Liver (tissue), 9 donors: ENCODE measurements around the gene TOP2A. TPM values are rescaled to one million over a fixed set of nuclear protein-coding genes. Genes with fewer than 3 reads are reported as not detected.
A peak's percentile ranks its signal among the peaks of the same experiment; 100 is the strongest.

ENCODE experiments used
- DNase-seq: peaks from one replicate; pipeline ENCODE4 v3.0.0-alpha.2; 2017; ENCODE audit warnings: low spot score
- H3K27ac ChIP-seq, 2 donors: one replicate each; pipeline ENCODE4 v1.7.0; 2013; ENCODE audit warnings: inconsistent platforms in 2 of 2, low read length in 2 of 2, control low read depth in 1 of 2, low read depth in 1 of 2, mild to moderate bottlenecking in 1 of 2
- H3K27me3 ChIP-seq, 4 donors: one replicate each; pipeline versions ENCODE4 v1.6.1 to v1.7.0; 2013; ENCODE audit warnings: low read length in 3 of 4, inconsistent platforms in 1 of 4, mild to moderate bottlenecking in 1 of 4, moderate library complexity in 1 of 4; ENCODE audit not compliant: control insufficient read depth in 4 of 4, insufficient read depth in 4 of 4
- H3K36me3 ChIP-seq, 4 donors: one replicate each; pipeline versions ENCODE4 v1.6.1 to v1.7.0; 2013; ENCODE audit warnings: low read length in 3 of 4, mild to moderate bottlenecking in 3 of 4, low read depth in 1 of 4, moderate library complexity in 1 of 4; ENCODE audit not compliant: control insufficient read depth in 4 of 4, insufficient read depth in 3 of 4
- H3K4me1 ChIP-seq, 4 donors: one replicate each; pipeline versions ENCODE4 v1.6.1 to v1.7.0; 2013; ENCODE audit warnings: low read length in 3 of 4, mild to moderate bottlenecking in 3 of 4, moderate library complexity in 1 of 4; ENCODE audit not compliant: control insufficient read depth in 4 of 4, insufficient read depth in 4 of 4
- H3K4me3 ChIP-seq, 3 donors: one replicate each; pipeline versions ENCODE4 v1.6.1 to v1.7.0; 2013; ENCODE audit warnings: low read length in 3 of 3, control low read depth in 1 of 3, low read depth in 1 of 3, mild to moderate bottlenecking in 1 of 3
- H3K9ac ChIP-seq, 2 donors: one replicate each; pipeline ENCODE4 v1.7.0; 2013; ENCODE audit warnings: low read length in 2 of 2, mild to moderate bottlenecking in 2 of 2, moderate library complexity in 2 of 2, control low read depth in 1 of 2, low read depth in 1 of 2
- H3K9me3 ChIP-seq, 4 donors: one replicate each; pipeline versions ENCODE4 v1.6.1 to v1.7.0; 2013; ENCODE audit warnings: low read length in 3 of 4; ENCODE audit not compliant: control insufficient read depth in 4 of 4
- EGR1 ChIP-seq, 2 donors: IDR thresholded peaks; 2 replicates each; pipeline ENCODE4 v1.6.1; 2016 to 2018; ENCODE audit warnings: antibody characterized with exemption in 2 of 2, low read depth in 2 of 2
- FOXA1 ChIP-seq: IDR thresholded peaks from 2 replicates; pipeline ENCODE4 v1.6.1; 2016; ENCODE audit warnings: antibody characterized with exemption
- FOXA2 ChIP-seq: IDR thresholded peaks from 2 replicates; pipeline ENCODE4 v1.6.1; 2016; ENCODE audit warnings: antibody characterized with exemption
- GABPA ChIP-seq, 2 donors: IDR thresholded peaks in 1 of 2; conservative IDR thresholded peaks in 1 of 2; 2 replicates each; pipeline ENCODE4 v1.6.1; 2016; ENCODE audit warnings: antibody characterized with exemption in 2 of 2, mild to moderate bottlenecking in 1 of 2, moderate library complexity in 1 of 2
- HNF4A ChIP-seq, 2 donors: conservative IDR thresholded peaks; 2 replicates each; pipeline ENCODE4 v1.6.1; 2016; ENCODE audit warnings: antibody characterized with exemption in 2 of 2, mild to moderate bottlenecking in 2 of 2
- HNF4G ChIP-seq: IDR thresholded peaks from 2 replicates; pipeline ENCODE4 v1.6.1; 2016; ENCODE audit warnings: antibody characterized with exemption
- JUND ChIP-seq, 2 donors: IDR thresholded peaks; 2 replicates each; pipeline ENCODE4 v1.6.1; 2016; ENCODE audit warnings: antibody characterized with exemption in 2 of 2
- NR2F2 ChIP-seq: IDR thresholded peaks from 2 replicates; pipeline ENCODE4 v1.6.1; 2016; ENCODE audit warnings: antibody characterized with exemption
- RAD21 ChIP-seq, 2 donors: IDR thresholded peaks; 2 replicates each; pipeline ENCODE4 v1.6.1; 2016; ENCODE audit warnings: antibody characterized with exemption in 2 of 2, mild to moderate bottlenecking in 2 of 2
- RXRA ChIP-seq, 2 donors: IDR thresholded peaks; 2 replicates each; pipeline ENCODE4 v1.6.1; 2017 to 2018; ENCODE audit warnings: antibody characterized with exemption in 2 of 2, mild to moderate bottlenecking in 1 of 2
- SP1 ChIP-seq: IDR thresholded peaks from 2 replicates; pipeline ENCODE4 v1.6.1; 2018; ENCODE audit warnings: antibody characterized with exemption, mild to moderate bottlenecking
- TAF1 ChIP-seq: conservative IDR thresholded peaks from 2 replicates; pipeline ENCODE4 v1.6.1; 2016; ENCODE audit warnings: antibody characterized with exemption, mild to moderate bottlenecking
- YY1 ChIP-seq: IDR thresholded peaks from 2 replicates; pipeline ENCODE4 v1.6.1; 2016; ENCODE audit warnings: antibody characterized with exemption, mild to moderate bottlenecking
- WGBS: extraction: QIAGEN DNeasy Blood & Tissue Kit; methylation state at CpG from one replicate; pipeline ENCODE4 v1.1.7; 2013; 5-methylcytosine and 5-hydroxymethylcytosine counted together
- polyA plus RNA-seq, 2 donors: library from polyadenylated mRNA; stranded (reverse) in 1 of 2; unstranded in 1 of 2; fragments of 200-250 nt in 1 of 2; fragments of >200 nt in 1 of 2; fragmentation: Nextera tagmentation in 1 of 2; extraction: Ambion mirVana in 1 of 2; gene quantifications; one replicate each; pipeline versions ENCODE4 v1.2.1 to v1.2.3, GENCODE V29; 2013 to 2015
- total RNA-seq, 2 donors: library from RNA; depleted of rRNA; stranded (reverse); fragments of >200 nt; gene quantifications; one replicate each; pipeline ENCODE4 v1.2.3, GENCODE V29; 2014
- TF ChIP-seq, protein P1 (sequence below): IDR thresholded peaks from 2 replicates; pipeline ENCODE4 v1.6.1; 2016; ENCODE audit warnings: antibody characterized with exemption, mild to moderate bottlenecking
- TF ChIP-seq, protein P2 (sequence below): IDR thresholded peaks from 2 replicates; pipeline ENCODE4 v1.6.1; 2016; ENCODE audit warnings: antibody characterized with exemption
- TF ChIP-seq, protein P3 (sequence below): IDR thresholded peaks from 2 replicates; pipeline ENCODE4 v1.6.1; 2016; ENCODE audit warnings: antibody characterized with exemption
- TF ChIP-seq, protein P4 (sequence below): fragments of 150-350 bp; IDR thresholded peaks from 2 replicates; pipeline ENCODE4 v1.5.1; 2017; ENCODE audit warnings: improper control_type of control experiment, low read depth, low read length; ENCODE audit not compliant: missing input control
- TF ChIP-seq, protein P5 (sequence below): IDR thresholded peaks from 2 replicates; pipeline ENCODE4 v1.6.1; 2016; ENCODE audit warnings: antibody characterized with exemption
- donor health status: healthy.
- donor health status: healthy.
- donor health status: healthy.
- donor health status: healthy.
- donor health status: healthy.

The TOP2A gene
- total and polyA plus RNA-seq, 4 donors = 0.08 to 102 (median 3.6) TPM

DNA sequence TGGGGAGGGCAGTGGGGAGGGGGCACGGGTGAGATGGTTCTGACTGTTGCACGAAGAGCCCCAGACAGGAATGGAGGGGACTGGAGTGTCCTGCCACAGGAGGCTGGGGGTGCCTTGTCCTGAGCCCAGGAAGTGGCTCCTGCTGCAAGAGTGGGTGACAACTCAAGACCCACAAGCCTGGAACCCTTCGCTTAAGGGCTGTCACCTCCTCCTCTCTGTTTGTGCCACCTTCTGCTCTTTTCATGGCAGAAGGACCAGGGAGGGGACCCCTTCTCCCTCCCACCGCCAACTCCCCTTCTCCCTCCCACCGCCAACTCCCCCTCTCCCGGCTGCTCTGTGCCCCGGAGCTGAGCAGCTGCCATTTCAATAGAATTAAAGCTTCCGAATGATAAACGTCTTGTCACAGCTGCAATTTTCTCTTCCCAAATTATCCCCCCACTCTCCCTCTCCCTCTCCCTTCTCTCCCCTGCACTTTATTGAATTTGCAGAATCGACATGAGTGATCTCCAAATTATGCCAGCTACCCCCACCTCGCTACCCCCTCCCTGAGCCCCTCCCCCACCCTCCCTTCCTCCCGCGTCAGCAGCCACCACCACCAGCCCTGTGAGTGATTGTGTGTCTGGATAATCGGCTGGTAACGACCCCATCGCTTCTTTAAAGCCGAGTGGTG is 66.9 kb downstream of the TOP2A start:
- H3K4me3 ChIP-seq = no peak overlapping the region
- 47% methylated on average over 17 of the region's 17 CpGs for WGBS
- H3K27me3 ChIP-seq = no peaks in the 10 kb centered on the region
- H3K4me1 ChIP-seq = peaks cover 51 to 98% (median 96%) of the 10 kb centered on the region in 4 donors
- no peak for TF ChIP-seq GABPA (IDR thresholded peaks at IDR 0.05 in 1 of 2, conservative IDR thresholded peaks at IDR 0.05 in 1 of 2)
- TF ChIP-seq, protein P1, sequence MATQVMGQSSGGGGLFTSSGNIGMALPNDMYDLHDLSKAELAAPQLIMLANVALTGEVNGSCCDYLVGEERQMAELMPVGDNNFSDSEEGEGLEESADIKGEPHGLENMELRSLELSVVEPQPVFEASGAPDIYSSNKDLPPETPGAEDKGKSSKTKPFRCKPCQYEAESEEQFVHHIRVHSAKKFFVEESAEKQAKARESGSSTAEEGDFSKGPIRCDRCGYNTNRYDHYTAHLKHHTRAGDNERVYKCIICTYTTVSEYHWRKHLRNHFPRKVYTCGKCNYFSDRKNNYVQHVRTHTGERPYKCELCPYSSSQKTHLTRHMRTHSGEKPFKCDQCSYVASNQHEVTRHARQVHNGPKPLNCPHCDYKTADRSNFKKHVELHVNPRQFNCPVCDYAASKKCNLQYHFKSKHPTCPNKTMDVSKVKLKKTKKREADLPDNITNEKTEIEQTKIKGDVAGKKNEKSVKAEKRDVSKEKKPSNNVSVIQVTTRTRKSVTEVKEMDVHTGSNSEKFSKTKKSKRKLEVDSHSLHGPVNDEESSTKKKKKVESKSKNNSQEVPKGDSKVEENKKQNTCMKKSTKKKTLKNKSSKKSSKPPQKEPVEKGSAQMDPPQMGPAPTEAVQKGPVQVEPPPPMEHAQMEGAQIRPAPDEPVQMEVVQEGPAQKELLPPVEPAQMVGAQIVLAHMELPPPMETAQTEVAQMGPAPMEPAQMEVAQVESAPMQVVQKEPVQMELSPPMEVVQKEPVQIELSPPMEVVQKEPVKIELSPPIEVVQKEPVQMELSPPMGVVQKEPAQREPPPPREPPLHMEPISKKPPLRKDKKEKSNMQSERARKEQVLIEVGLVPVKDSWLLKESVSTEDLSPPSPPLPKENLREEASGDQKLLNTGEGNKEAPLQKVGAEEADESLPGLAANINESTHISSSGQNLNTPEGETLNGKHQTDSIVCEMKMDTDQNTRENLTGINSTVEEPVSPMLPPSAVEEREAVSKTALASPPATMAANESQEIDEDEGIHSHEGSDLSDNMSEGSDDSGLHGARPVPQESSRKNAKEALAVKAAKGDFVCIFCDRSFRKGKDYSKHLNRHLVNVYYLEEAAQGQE = no peak
- TF ChIP-seq SP1 = no peak
- TF ChIP-seq, protein P2, sequence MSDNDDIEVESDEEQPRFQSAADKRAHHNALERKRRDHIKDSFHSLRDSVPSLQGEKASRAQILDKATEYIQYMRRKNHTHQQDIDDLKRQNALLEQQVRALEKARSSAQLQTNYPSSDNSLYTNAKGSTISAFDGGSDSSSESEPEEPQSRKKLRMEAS = no peak
- no peak for TF ChIP-seq HNF4A (conservative IDR thresholded peaks at IDR 0.05)
- no peak for TF ChIP-seq HNF4G
- no peak for TF ChIP-seq NR2F2
- TF ChIP-seq FOXA2 = no peak
- no peak for TF ChIP-seq RAD21 (IDR thresholded peaks at IDR 0.05)
- no peak for TF ChIP-seq FOXA1
- TF ChIP-seq RXRA (IDR thresholded peaks at IDR 0.05) = no peak
- no peak for TF ChIP-seq TAF1
- TF ChIP-seq, protein P3, sequence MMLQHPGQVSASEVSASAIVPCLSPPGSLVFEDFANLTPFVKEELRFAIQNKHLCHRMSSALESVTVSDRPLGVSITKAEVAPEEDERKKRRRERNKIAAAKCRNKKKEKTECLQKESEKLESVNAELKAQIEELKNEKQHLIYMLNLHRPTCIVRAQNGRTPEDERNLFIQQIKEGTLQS = no peak
- no peak for TF ChIP-seq JUND (IDR thresholded peaks at IDR 0.05)
- TF ChIP-seq YY1 = no peak
- no peak for TF ChIP-seq EGR1 (IDR thresholded peaks at IDR 0.05; ENCODE audit: low read depth in 2 of 2)
- TF ChIP-seq, protein P4, sequence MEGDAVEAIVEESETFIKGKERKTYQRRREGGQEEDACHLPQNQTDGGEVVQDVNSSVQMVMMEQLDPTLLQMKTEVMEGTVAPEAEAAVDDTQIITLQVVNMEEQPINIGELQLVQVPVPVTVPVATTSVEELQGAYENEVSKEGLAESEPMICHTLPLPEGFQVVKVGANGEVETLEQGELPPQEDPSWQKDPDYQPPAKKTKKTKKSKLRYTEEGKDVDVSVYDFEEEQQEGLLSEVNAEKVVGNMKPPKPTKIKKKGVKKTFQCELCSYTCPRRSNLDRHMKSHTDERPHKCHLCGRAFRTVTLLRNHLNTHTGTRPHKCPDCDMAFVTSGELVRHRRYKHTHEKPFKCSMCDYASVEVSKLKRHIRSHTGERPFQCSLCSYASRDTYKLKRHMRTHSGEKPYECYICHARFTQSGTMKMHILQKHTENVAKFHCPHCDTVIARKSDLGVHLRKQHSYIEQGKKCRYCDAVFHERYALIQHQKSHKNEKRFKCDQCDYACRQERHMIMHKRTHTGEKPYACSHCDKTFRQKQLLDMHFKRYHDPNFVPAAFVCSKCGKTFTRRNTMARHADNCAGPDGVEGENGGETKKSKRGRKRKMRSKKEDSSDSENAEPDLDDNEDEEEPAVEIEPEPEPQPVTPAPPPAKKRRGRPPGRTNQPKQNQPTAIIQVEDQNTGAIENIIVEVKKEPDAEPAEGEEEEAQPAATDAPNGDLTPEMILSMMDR = no peak
- TF ChIP-seq, protein P5, sequence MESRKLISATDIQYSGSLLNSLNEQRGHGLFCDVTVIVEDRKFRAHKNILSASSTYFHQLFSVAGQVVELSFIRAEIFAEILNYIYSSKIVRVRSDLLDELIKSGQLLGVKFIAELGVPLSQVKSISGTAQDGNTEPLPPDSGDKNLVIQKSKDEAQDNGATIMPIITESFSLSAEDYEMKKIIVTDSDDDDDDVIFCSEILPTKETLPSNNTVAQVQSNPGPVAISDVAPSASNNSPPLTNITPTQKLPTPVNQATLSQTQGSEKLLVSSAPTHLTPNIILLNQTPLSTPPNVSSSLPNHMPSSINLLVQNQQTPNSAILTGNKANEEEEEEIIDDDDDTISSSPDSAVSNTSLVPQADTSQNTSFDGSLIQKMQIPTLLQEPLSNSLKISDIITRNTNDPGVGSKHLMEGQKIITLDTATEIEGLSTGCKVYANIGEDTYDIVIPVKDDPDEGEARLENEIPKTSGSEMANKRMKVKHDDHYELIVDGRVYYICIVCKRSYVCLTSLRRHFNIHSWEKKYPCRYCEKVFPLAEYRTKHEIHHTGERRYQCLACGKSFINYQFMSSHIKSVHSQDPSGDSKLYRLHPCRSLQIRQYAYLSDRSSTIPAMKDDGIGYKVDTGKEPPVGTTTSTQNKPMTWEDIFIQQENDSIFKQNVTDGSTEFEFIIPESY = no peak
- no peaks in the 10 kb centered on the region for H3K9me3 ChIP-seq
- no peak for DNase-seq
- H3K9ac ChIP-seq = no peak overlapping the region
- peaks cover 2 to 8% (median 7%) of the 10 kb centered on the region in 4 donors for H3K36me3 ChIP-seq
- H3K27ac ChIP-seq = peak overlapping the region; percentile 60 to 71
